LNCAP (cell line): ENCODE results near the gene CBFA2T3.

Experiments used
- TF ChIP-seq, protein P1 (sequence below): fragments of 450-650 bp; IDR thresholded peaks from 2 replicates; pipeline ENCODE4 v1.5.1; 2017; ENCODE audit warnings: mild to moderate bottlenecking

The CBFA2T3 gene

DNA sequence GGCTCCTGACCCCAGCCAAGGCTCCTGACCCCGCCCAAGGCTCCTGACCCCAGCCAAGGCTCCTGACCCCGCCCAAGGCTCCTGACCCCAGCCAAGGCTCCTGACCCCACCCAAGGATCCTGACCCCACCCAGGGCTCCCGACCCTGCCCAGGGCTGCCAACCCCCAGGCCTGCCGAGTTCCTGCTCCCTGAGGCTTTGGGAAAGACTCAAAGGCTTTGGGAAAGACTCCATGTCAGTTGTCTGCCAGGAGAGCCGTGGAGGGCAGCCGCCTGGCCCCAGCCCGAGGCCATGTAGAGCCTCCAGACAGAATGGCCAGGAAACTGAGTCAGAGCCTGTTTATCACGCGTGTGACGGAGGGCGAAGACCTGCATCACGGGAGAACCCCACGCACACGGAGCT is 21.1 kb downstream of the CBFA2T3 start:
- TF ChIP-seq, protein P1, sequence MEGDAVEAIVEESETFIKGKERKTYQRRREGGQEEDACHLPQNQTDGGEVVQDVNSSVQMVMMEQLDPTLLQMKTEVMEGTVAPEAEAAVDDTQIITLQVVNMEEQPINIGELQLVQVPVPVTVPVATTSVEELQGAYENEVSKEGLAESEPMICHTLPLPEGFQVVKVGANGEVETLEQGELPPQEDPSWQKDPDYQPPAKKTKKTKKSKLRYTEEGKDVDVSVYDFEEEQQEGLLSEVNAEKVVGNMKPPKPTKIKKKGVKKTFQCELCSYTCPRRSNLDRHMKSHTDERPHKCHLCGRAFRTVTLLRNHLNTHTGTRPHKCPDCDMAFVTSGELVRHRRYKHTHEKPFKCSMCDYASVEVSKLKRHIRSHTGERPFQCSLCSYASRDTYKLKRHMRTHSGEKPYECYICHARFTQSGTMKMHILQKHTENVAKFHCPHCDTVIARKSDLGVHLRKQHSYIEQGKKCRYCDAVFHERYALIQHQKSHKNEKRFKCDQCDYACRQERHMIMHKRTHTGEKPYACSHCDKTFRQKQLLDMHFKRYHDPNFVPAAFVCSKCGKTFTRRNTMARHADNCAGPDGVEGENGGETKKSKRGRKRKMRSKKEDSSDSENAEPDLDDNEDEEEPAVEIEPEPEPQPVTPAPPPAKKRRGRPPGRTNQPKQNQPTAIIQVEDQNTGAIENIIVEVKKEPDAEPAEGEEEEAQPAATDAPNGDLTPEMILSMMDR = no peak

DNA sequence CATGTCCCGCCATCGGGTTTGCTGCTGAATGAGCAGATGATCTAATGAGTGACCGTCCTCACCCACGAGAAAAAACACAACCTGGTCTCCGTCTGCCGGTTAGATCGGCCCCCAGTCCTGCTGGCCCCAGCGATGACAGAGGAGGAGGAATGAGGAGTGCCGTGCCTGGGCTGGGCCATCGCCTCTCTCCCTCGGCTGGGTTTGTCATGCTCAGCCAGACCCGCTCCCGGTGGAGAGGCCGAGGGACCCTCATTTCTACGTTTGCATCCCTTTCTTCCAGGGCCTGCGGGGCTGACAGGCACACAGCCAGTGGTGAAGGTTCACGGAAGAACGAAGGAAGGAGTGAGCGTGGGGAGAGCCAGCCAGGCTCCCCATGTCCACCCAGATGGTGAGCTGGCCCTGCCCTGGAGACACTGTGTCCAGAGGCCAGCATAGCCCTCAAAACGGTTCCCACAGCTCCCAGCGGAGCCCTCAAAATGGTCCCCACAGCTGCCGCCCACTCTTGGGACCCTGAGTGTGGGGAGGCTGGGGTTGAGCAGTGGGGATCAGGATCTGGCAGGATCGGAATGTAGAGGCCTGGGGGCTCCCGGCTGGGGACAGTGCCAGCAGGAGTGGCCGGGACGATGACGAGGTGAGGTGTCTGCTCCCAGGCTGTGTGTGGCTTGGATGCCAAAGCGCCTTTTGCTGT is 23.9 kb downstream of the CBFA2T3 start:
- TF ChIP-seq, protein P1 = no peak

DNA sequence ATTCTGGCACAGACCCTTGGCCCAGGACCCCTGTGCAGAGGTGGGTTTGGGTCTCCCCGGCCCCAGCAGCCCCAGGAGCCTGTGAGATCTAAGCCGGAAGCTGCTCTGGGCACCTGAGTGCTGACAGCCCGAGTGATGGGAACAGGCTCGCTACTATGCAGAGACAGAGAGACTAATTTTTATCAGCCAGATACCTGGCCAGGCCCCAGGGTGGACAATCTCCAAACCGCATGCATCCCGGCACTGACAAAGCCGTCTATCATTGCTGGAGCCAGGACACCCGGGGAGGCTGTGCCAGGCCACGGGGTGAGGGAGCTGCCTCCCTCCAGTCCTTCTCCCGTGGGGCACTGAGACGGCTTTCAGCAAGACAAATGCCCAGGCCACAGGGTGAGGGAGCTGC is 25.0 kb downstream of the CBFA2T3 start:
- TF ChIP-seq, protein P1 = no peak

DNA sequence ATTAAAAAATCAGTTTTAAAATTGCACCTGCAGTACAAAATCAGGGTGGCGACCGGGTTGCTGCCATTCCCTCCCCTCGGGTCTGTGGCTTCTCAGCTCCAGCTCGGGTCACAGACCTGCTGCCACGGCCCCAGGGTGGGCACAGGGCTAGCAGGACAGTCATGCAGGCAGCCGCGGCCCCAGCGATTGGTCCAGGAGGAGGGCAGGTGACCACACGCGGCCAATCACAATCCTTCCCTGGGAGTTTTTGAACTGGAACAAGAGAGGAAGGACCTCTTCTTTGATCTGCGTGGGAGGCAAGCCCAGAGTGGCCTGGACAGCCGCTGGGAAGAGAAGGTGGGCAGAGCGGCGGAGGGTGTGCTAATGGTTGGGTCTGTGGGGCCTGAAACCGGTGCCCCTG is 25.5 kb downstream of the CBFA2T3 start:
- TF ChIP-seq, protein P1 = no peak

DNA sequence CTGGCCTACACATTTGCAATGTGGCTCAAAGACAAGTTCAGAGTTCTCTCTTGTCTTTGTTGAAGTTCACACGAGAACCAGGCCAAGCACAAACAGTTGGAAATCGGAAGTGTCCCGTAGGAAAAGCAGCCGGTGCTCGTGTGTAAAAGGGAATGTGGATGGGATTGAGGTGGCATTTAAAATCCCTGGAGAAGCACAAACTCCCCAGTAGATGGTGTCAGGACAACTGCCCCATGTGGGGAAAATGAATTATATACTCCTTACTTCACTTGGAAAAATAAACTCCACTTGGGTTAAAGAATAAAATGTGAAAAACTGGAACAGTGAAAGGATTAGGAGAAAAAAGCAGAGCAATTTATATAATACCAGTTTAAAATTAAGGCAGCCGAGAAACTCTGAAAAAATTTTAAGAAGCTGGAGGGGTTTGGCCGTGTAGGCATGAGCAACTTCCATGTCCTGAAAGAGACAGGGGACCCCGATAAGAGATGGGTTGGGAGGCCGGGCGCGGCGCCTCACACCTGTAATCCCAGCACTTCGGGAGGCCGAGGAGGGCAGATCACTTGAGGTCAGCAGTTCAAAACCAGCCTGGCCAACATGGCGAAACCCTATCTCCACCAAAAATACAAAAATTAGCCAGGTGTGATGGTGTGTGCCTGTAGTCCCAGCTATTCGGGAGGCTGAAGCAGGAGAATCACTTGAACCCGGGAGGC is 28.1 kb downstream of the CBFA2T3 start:
- TF ChIP-seq, protein P1 = no peak

DNA sequence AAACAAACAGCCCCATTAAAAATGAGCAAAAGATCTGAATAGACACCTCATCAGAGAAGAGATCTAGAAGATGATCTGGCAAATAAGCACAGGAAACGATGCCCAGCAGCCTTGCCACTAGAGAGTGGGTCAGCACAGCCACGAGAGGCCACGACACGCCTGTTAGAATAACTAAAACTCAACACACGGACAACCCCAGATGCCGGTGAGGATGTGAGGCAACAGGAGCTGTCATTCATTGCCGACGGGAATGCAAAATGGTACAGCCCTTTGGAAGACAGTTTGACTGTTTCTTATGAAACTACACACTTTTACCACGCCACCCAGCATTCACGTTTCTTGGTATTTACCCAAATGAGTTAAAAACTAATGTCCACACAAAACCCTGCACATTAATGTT is 31.5 kb downstream of the CBFA2T3 start:
- TF ChIP-seq, protein P1 = no peak

DNA sequence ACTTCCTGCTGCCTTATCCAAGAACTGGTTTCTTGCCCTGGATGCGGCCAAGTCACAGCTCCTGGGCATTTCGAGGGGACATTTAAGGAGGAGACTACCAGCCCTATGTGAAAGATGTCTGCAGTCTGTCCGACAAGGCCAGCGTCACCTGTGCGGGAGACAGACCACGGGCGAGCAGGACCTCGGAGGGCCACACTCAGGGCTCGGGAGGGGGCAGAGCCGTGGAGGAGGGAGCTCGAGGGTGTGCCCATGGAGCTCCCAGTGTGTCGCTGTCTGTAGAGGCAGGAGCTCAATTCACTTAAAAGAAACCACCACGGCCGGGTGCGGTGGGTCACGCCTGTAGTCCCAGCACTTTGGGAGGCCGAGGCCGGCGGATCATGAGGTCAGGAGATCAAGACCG is 33.3 kb downstream of the CBFA2T3 start:
- TF ChIP-seq, protein P1 = no peak
